Measurements from ENCODE around the gene CEACAM1. TPM values are rescaled to one million over a fixed set of nuclear protein-coding genes. Genes with fewer than 3 reads are reported as not detected.
"Not testable (repeated sequence)": the region's sequence is repeated elsewhere in the genome, so short reads cannot be mapped to it uniquely, and the experiment has no call there.

CEACAM1 gene
- polyA plus RNA-seq, 1 donor: 2.6 TPM

DNA sequence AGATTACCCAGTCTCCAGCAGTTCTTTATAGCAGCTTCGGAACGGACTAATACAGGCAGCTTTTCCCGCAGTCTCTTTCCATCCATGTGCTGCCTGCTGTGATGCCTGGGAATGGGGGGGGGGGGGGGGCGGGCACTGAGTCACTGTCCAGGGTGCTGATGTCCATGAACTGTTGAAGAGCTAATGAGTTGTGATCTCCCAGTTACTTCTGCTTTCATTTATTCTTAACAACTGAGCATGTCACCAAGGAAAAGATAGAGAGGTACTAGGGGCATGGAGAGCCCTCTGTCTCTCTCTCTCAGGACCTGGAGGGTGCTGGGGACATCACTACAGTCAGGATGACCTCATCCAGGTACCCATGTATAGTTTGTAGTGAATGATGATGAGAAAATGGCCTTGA lies 20.3 kb upstream of the CEACAM1 start:
- no peak for DNase-seq (ENCODE audit: low read depth)

DNA sequence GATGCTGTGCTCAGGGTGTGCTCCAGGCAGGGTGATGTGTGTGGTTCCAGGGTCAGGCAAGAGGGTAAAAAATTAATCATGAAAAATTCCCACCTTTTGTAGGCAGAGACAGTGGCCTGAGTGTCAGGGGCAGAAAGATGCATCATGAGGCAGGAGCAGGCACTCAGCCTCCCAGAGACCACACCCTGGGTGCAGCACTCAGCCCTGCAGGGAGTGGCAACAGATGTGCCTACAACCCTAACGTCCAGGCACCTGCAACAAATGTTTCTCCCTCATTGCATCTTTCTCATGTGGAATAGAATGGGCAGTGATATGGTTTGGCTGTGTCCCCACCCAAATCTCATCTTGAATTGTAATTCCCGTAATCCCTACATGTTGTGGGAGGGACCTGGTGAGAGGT lies 19.6 kb upstream of the CEACAM1 start:
- no peak for DNase-seq (ENCODE audit: low read depth)

DNA sequence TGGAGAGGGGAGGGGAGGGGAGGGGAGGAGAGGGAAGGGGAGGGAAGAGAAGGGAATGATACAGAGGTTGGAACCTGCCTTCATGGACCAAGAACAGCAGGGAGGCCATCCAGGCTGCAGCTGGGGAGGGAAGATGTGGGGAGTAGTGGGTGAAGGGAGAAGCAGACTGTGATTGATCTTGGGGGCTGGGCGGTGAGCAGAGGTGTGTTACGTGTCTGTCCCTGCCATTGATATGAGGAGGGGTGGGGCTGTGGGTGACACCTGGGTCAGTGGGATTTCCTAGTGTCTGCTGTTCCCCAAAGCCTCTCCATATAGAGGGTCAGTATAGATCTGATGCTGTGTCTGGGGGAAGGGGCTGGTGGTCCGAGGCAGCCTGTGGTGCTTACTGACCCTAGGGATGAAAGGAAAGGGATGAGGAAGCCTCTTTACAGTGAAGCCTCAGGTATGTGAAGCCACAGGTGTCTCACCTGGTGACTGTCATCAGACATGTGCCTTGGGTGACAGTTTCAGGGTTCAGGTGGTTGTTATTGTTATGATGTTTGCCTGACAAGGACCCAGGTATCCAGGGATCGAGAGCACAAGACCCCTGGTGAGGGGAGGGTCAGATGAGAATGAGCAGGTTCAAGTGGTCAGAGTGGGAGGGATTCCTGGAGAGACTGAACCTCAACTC lies 18.7 kb upstream of the CEACAM1 start:
- DNase-seq (ENCODE audit: low read depth): no peak

DNA sequence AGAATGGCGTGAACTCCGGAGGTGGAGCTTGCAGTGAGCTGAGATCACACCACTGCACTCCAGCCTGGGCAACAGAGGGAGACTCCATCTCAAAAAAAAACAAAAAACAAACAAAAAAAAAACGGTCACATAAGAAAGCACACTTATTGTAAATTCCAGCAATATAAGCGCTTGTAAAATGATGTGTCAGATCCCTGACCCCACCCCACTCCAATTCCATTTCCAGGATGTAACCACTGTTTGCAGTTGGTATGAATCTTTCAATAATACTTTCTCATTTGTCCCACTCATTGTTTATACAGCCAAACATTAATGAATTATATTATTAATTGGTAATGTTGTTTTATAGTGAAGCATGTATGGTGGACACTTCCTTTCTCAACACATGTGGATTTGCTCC lies 15.9 kb upstream of the CEACAM1 start:
- no peak for DNase-seq (ENCODE audit: low read depth)

DNA sequence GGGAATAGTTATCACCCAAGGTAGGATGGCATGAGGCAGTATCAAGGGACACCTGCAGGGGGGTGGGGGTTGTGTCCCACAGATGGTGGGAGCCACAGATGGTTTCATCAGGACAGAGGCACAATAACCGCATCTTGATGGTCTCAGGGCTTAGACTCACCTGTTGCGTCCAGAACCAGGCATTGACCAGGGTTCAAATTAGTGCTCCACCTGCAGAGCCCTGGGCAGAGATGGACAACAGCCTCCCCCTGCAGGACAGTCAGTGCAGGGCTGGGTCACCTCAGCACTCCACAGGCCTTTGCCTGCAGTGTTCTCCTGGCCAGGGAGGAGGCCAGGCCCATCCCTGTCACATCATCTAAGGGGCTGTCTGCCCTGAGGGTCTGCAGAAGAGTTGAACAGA lies 14.5 kb upstream of the CEACAM1 start:
- no peak for DNase-seq (ENCODE audit: low read depth)

DNA sequence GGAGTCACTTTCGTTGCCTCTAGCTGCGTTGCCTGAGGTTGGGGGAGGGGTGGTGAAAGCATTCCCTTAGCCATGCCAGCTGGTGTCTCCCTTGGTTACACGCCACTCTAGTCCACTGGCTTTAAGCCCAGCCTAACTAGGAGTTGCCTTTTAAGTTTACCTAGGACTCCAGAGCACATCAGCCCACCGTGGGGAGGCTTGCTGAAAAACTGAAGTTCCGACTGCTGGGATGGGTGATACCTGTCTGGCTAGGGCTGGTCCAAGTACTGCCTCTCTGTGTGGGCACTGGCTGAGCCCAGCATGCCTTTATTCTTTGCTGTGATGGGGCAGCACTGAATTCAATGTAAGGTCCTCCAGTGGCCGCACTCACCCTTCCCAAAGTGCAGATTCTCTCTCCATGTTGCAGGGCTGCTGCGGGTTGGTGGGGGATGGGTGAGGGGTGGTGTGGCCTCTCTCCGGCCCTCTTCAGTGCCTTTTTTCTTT lies 11.8 kb upstream of the CEACAM1 start:
- no peak for DNase-seq (ENCODE audit: low read depth)

DNA sequence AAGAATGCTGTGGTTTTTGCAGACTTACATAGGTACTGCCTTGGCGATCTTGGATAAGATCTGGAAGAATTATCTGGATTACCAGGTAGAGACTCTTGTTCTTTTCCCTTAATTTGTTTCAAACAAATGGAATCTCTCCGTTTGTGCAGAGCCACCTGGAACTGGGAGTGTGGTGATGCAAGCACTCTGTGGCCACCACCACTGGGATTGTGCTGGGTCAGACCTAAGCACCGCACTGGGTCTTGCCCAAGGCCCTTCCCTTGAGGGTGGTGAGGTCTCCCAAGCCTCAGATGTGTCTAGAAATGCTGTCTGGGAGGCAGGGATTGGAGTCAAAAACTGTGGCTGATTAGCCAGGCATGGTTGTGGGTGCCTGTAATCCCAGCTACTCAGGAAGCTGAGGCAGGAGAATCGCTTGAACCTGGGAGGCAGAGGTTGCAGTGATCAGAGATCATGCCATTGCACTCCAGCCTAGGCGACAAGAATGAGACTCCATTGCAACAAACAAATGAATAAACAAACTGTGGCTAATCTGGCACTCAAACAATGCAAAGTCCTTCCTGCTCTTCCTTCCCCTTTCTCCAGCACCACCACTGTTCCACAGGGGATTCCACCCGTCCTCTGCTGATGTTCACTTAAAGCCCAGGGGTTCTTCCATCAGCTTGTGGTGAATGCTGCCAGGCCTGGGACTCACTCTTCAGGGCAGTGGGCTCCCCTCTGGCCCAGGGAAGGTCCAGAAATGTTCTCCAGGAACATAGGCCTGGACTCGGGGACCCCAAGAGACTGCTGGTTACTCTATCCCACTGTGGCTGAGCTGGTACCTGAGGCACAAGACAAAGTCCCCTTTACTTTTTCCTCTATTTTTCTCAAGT lies 10.8 kb upstream of the CEACAM1 start:
- no peak for DNase-seq (ENCODE audit: low read depth)

DNA sequence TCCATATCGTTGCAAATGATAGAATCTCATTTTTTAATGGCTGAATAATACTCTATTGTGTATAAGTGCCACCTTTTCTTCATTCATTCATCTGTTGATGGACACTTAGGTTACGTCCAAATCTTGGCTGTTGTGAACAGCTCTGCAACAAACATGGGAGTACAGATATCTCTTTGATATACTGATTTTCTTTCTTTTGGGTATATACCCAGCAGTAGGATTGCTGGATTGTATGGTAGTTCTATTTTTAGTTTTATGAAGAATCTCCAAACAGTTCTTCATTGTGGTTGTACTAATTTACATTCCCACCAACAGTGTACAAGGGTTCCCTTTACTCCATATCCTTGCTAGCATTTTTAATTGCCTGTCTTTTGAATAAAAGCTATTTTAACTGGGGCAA lies 7.0 kb upstream of the CEACAM1 start:
- not testable (repeated sequence) for DNase-seq (ENCODE audit: low read depth)

DNA sequence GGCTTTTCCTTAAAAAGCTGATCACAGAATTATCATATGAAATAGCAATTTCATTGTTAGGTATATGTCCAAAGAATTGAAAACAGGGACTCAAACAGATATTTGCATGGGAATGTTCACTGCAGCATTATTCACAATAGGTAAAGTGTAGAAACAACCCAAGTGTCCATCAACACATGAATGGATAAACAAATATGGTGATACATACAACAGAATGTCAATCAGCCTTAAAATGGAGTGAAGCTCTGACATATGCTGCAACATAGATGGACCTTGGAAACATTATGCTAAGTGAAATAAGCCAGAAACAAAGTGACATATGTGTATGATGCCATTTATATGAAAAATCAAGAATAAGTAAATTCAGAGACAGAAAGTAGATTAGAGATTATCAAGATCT lies 6.1 kb upstream of the CEACAM1 start:
- no peak for DNase-seq (ENCODE audit: low read depth)

DNA sequence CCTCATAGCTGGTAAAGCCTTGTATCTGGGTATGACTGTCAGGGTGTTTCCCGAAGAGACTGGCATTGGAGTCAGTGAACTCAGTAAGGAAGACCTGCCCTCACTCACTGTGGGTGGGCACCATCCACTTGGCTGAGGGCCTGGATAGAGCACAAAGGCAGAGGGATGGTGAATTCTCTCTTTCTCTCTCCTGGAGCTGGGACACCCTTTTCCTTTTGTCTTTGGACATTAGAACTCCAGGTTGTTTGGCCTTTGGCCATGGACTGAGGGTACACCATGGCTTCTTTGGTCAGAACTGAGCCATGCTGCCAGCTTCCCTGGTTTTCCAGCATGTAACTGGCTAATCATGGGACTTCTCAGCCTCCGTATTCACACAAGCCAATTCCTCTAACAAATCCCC lies 4.6 kb upstream of the CEACAM1 start:
- no peak for DNase-seq (ENCODE audit: low read depth)

DNA sequence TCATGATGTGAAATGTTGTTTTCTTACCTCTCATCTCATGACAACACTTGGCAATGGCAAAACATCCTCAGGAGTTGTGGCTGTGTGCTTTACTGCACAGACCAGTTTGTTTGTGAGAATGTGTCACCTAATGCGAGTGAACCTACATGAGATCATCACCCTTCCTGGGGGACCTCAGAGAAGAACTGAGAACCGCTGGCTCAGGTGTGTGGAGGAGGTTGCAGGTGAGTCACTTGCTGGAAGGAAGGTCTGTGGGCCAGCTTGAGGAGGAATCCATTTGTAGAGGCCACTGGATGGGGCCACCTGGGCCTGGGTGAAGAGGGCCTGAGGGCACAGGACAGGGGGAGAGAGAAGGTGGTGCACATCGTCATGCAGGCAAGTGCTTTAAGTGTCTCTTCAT lies 3.0 kb upstream of the CEACAM1 start:
- no peak for DNase-seq (ENCODE audit: low read depth)

DNA sequence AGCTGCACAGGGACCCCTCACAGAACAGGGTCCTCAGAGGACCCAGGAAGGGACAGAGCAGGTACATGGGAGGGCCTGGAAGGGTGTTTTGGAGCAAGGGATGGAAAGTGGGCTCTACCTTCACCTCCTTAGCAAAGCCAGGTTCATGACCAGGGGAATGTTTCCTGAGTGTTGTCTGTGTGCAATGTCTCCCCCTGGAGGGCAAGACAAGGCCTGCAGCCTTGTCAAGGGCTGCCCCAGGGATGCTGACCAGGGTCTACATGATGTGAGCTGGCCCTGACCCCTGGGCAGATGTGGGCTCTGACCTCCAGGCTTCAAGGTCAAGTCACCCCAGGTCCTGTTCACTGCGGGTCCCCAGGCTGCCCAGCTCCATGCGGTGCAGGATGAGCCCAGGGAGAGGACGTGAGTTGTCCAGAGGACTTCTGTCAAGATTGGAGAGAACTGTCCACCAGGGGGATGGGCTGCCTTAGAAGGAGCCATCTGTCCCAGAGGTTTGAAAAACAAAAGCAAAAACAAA lies 1.0 kb upstream of the CEACAM1 start:
- no peak for DNase-seq (ENCODE audit: low read depth)

DNA sequence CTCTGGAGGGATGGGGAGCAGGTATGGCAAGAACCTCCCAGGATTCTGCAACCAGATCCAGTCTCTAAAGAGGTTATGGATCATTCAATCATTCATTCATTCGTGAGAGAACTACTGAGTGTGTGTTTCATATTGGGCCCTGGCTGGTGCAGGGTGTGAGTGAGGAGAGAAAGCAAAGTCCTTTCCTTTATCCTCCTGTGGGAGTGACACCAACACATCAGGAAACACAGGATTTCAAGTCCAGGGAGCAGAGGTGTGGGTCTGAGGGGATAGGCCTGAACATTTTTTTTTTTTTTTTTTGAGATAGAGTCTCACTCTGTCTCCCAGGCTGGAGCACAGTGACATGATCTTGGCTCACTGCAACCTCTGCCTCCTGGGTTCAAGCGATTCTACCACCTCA lies 3.3 kb downstream of the CEACAM1 start:
- no peak for DNase-seq (ENCODE audit: low read depth)

DNA sequence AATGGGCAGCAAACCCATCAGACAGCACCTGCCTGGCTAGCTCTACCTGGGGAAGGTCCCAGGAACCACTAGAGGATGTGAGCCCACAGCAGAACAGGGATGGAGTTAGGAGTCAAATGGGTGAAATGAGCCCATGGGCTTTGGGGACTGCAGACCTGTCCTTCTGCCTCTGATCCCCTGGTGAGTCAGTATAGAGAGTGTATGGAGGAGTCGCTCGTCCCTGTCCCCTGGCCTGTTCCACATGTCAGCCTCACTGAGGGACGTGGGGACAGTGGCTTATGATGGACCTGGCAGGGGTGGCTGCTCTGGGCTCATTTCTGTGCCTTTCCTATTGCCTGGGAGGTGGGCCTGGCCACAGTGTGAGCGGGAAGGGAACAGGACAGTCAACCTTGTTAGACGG lies 4.0 kb downstream of the CEACAM1 start:
- DNase-seq (ENCODE audit: low read depth): no peak

DNA sequence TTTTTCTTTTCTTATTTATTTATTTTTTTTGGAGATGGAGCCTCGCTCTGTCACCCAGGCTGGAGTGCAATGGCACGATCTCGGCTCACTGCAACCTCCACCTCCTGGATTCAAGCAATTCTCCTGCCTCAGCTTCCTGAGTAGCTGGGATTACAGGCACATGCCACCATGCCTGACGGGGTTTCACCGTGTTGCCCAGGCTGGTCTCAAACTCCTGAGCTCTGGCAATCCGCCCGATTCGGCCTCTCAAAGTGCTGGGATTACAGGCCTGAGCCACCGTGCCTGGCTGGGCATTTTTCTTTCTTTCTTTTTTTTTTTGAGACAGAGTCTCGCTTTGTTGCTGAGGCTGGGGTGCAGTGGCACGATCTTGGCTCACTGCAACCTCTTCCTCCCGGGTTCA lies 6.0 kb downstream of the CEACAM1 start:
- DNase-seq (ENCODE audit: low read depth): not testable (repeated sequence)

DNA sequence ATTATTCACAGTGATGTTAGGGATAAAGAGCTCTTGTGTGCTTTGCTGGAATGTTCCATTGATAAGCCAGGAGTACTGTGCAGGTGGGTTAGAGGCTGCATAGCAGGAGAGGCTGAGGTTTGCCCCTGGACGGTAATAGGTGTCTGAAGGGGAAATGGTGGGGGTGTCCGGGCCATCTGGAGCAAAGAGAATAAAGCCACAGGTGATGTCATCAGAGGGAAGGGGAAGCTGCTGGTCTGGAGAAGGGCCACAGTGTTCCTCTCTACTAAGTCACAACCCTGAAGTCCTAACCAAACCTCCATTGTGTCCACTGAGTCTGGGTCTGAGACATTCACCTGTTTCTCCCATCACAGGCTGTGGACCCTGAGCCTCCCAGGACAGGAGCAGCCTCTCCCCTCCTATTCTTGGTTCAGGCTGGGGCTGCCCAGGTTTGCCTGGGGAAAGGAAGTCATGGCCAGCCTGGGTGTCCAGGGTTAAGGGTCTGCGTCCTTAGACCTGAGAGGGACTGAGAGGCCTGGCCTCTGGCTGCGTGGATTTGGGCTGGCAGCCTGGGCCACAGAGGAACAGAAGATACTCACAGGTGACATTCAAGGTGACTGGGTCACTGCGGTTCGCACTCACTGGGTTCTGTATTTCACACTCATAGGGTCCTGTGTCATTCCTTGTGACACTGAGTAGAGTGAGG lies 6.8 kb downstream of the CEACAM1 start:
- no peak for DNase-seq (ENCODE audit: low read depth)

DNA sequence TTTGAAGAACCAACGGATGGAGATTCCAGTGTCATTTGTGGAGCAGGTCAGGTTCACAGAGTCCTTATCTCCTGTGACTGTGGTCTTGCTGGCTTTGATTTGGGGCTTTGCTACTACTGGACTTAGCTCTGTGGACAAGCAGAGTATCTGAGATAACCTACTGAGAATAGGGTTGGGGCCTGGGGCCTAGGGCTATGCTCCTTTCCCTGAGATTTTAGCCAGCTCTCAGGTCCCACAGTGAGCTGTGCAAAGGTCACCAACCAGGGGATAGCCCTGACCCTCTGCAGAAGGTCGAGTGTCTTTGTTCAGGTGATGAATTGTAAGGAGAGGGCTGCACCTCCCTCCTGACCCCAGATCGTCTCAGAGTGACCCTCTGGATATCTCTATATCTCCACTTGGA lies 9.2 kb downstream of the CEACAM1 start:
- no peak for DNase-seq (ENCODE audit: low read depth)

DNA sequence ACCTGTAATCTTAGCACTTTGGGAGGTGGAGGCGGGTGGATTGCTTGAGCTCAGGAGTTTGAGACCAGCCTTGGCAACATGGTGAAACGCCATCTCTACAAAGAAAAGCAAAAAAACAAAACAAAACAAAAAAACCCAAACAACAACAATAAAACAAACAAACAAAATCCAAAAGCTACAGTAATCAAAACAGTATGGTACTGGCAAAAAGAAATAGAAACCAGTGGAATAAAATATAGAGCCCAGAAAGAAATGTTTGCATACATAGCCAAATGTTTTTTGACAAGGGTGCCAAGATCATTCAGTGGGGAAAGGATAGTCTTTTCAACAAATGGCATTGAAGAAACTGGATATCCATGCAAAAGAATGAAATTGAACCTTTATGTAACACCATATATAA lies 11.5 kb downstream of the CEACAM1 start:
- DNase-seq (ENCODE audit: low read depth): no peak

DNA sequence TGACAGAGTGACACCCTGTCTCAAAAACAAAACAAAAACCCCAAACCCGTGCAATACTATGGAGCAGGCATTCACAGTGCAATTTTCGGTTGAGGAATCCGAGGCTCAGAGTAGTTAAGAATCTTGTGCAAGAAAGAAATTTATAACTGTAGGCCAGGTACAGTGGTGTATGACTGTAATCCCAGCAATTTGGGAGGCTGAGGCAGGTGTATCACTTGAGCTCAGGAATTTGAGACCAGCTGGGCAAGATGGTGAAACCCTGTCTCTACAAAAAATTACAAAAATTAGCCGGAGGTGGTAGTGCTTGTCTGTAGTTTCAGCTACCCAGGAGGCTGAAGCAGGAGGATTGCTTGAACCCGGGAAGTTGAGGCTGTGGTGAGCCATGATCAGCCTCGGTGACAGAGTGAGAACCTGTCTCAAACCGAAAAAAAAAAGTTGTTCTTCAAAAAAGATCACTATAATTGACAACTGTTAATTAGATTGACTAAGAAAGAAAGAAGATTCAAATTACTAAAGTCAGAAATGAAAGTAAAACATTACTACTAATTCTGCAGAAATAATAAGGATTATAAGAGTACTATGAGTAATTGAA lies 12.9 kb downstream of the CEACAM1 start:
- DNase-seq (ENCODE audit: low read depth): no peak

DNA sequence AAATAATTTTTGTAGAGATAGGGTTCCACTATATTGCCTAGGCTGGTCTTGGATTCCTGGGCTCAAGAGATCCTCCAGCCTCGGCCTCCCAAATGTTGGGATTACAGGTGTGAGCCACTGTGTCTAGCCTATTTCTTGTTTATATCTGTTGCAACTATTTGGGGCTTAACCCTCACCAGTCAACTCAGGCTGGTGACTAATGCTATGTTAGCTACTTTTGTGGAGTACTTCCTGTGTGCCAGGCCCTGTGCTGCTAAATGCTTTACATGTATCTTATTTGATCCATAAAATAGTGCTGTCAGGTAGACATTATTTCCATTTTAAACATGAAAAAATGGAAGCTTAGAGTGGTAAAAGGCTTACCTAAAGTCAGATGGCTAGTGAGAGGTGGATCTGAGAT lies 13.8 kb downstream of the CEACAM1 start:
- DNase-seq (ENCODE audit: low read depth): no peak

DNA sequence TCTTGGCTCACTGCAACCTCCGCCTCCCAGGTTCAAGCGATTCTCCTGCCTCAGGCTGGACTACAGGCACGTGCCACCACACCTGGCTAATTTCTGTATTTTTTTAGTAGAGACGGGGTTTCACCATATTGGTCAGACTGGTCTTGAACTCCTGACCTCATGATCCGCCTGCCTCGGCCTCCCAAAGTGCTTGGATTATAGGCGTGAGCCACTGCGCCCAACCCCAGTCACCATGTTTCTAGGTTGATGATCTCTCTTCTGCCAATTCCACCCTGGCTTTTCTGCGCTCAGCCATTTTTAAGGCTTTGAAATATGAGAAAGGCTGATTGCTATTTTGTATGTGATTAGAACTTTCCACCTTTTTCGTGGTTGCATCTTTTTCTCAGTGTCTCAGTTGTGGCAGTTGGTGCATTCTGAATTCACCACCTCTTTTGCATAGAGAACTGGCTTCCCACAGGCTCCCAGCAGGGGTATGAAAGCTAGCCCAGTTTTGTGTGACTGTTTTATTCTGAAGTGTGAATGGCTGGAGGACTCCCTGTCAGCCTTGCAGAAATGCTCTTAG lies 15.5 kb downstream of the CEACAM1 start:
- no peak for DNase-seq (ENCODE audit: low read depth)

All from forelimb muscle (tissue), 1 donor.